Breast epithelium (tissue), 4 donors: Measurements from ENCODE around the gene ZNF263. TPM values are rescaled to one million over a fixed set of nuclear protein-coding genes. Genes with fewer than 3 reads are reported as not detected.

Experiments used
- DNase-seq, 2 donors: peaks; one replicate each; pipeline ENCODE4 v3.0.0-alpha.2; 2019; ENCODE audit warnings: low spot score in 2 of 2
- H3K27ac ChIP-seq, 2 donors: fragments of 200-600 bp; sonication (generic) in 1 of 2; one replicate each; pipeline ENCODE4 v1.5.1; 2016 to 2019; ENCODE audit warnings: mild to moderate bottlenecking in 1 of 2
- H3K27me3 ChIP-seq, 2 donors: fragments of 200-600 bp; sonication (generic) in 1 of 2; one replicate each; pipeline versions ENCODE4 v1.5.1 to v1.6.0; 2017 to 2019; ENCODE audit warnings: control low read depth in 1 of 2, mild to moderate bottlenecking in 1 of 2
- H3K36me3 ChIP-seq: fragments of 200-600 bp; one replicate; pipeline ENCODE4 v1.5.1; 2019
- H3K4me1 ChIP-seq, 2 donors: fragments of 200-600 bp; sonication (generic); one replicate each; pipeline ENCODE4 v1.5.1; 2016 to 2019; ENCODE audit warnings: control low read depth in 1 of 2
- H3K4me3 ChIP-seq, 3 donors: fragments of 200-600 bp; sonication (generic); 1 replicate in 2 of 3; 2 replicates in 1 of 3; pipeline ENCODE4 v1.5.1; 2016 to 2019; ENCODE audit warnings: mild to moderate bottlenecking in 3 of 3, moderate library complexity in 2 of 3
- H3K9me3 ChIP-seq, 2 donors: fragments of 200-600 bp; sonication (generic) in 1 of 2; one replicate each; pipeline ENCODE4 v1.5.1; 2016 to 2019; ENCODE audit warnings: control low read depth in 1 of 2
- POLR2A ChIP-seq: fragments of 450-650 bp; IDR thresholded peaks from one replicate; pipeline ENCODE4 v1.6.1; 2016; ENCODE audit warnings: antibody characterized with exemption, mild to moderate bottlenecking, moderate library complexity
- POLR2AphosphoS5 ChIP-seq, 3 donors: sonication (generic); formaldehyde crosslinking; IDR thresholded peaks; one replicate each; pipeline ENCODE4 v1.6.1; 2017; ENCODE audit warnings: antibody characterized with exemption in 3 of 3
- intact Hi-C: fragments of 100-400 bp; cut with DNase I; formaldehyde crosslinking; loops from one replicate; pipeline ENCODE4 v1.15.1; 2023; ENCODE audit warnings: low total_unique reads
- total RNA-seq, 3 donors: library from RNA; depleted of rRNA; stranded (reverse); fragments of >200 nt; gene quantifications; one replicate each; pipeline ENCODE4 v1.1.0, GENCODE V29; 2016
- TF ChIP-seq, protein P1 (sequence below), 3 donors: fragments of 450-650 bp; IDR thresholded peaks; one replicate each; pipeline ENCODE4 v1.5.1; 2016 to 2017; ENCODE audit warnings: antibody characterized with exemption in 3 of 3, mild to moderate bottlenecking in 3 of 3, moderate library complexity in 3 of 3

ZNF263 gene
- total RNA-seq, 3 donors from 2014 or later: 38.2 to 55.8 (median 47.9) TPM

DNA sequence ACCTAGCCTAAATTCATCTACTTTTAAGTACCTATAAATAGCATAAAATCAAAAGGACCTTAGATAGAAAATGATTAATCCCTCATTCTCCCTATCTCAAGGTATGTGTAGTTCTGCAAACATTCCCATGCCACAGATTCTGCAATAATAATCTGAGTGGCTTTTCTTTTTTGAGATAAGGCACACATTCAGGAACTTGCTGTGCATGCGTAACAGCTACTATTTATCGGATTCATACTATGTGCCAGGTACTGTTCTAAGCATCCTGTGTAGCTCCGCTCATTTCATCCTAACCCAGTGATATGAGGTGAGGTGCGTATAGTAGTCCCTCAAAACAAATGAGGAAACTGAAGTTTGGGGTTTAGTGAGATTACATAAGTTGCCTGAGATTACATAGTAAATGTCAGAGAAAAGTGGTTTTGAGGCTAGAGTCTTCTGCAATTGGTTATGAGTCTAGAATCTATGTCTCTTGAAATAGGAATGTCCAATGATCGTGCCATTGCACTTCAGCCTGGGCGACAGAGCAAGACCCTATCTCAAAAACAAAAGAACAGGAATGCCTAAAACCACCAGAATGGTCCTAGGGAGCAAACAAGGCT, 2.0 kb upstream of the ZNF263 start:
- Histone ChIP-seq H3K9me3 (peaks cover 15 to 19% of the 10 kb centered on the region in 2 donors), H3K27ac (no peak overlapping the region), H3K4me1 (peaks cover 0 to 8% of the 10 kb centered on the region in 2 donors), H3K4me3 (no peak overlapping the region), H3K36me3 (peaks cover 7% of the 10 kb centered on the region), H3K27me3 (no peaks in the 10 kb centered on the region)
- TF ChIP-seq POLR2A: no peak
- intact Hi-C loops: no loop called here
- DNase-seq: no peak

DNA sequence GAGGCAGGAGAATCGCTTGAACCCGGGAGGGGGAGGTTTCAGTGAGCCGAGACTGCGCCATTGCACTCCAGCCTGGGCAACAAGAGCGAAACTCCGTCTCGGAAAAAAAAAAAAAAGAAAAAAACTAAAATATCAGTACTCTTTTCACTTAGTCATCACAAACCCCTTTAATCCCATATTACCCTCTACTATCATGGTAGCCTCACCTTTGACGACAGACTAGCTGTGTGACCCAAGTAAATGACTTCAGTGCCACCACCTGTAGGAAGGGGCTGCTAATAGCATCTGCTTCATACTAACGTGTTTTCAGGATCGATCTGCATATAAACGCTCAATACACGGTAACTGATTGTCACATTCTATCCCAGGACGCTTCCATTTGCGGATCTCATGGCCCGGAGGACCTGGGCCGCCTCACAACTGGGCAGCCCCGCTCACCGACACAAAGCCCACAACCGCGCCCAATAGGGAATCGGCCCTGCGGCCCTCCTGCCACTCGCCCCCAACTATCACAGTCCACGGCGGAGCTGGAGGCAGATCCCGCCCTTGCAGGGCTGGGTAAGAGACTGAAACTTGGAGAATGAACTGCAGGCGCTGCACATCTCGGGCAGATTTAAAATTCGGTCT, 1.1 kb upstream of the ZNF263 start:
- peaks cover 24% of the 10 kb centered on the region in 2 donors for H3K9me3 ChIP-seq
- H3K27me3 ChIP-seq: no peaks in the 10 kb centered on the region
- H3K4me3 ChIP-seq: peak overlapping the region; percentile 73 to 98 (median 95)
- intact Hi-C loops: no loop called here
- no peak for TF ChIP-seq POLR2AphosphoS5 (IDR thresholded peaks at IDR 0.05)
- TF ChIP-seq, protein P1, sequence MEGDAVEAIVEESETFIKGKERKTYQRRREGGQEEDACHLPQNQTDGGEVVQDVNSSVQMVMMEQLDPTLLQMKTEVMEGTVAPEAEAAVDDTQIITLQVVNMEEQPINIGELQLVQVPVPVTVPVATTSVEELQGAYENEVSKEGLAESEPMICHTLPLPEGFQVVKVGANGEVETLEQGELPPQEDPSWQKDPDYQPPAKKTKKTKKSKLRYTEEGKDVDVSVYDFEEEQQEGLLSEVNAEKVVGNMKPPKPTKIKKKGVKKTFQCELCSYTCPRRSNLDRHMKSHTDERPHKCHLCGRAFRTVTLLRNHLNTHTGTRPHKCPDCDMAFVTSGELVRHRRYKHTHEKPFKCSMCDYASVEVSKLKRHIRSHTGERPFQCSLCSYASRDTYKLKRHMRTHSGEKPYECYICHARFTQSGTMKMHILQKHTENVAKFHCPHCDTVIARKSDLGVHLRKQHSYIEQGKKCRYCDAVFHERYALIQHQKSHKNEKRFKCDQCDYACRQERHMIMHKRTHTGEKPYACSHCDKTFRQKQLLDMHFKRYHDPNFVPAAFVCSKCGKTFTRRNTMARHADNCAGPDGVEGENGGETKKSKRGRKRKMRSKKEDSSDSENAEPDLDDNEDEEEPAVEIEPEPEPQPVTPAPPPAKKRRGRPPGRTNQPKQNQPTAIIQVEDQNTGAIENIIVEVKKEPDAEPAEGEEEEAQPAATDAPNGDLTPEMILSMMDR (IDR thresholded peaks at IDR 0.05): no peak
- peaks cover 0 to 8% of the 10 kb centered on the region in 2 donors for H3K4me1 ChIP-seq
- no peak for DNase-seq
- H3K27ac ChIP-seq: peak overlapping the region; percentile 100
- H3K36me3 ChIP-seq: peaks cover 14% of the 10 kb centered on the region

DNA sequence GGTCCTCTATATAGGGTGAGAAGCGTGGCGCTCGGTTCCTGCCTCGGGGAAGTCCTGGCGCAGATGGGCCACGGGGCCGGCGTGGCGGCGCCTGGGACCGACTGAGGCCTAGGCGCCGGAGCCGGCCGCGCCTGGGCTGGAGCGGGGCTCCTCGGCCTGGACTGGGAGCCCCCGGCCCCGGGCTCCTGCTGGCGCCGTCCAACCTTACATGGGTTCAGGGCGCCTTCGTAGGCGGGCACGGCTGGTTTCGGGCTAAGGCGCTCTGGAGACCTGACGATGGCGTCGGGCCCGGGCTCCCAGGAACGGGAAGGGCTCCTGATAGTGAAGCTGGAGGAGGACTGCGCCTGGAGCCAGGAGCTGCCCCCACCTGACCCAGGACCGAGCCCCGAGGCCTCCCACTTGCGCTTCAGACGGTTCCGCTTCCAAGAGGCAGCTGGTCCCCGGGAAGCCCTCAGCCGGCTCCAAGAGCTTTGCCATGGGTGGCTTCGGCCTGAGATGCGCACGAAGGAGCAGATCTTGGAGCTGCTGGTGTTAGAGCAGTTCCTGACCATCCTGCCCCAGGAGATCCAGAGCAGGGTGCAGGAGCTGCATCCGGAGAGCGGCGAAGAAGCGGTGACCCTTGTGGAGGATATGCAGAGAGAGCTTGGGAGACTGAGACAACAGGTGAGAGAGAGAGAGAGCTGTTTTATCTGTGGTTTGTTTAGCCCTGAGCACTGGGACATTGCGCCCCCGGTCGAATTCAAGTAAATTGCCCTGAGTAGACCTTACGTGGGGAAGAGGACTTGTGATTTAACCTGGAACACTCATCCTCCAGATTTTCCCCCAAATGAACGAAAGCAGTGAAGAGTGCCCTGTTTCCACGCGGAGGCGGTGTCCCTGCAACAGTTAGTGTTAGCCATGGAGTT, 504 bp downstream of the ZNF263 start:
- no peaks in the 10 kb centered on the region for H3K27me3 ChIP-seq
- peak overlapping the region; percentile 73 to 98 (median 95) for H3K4me3 ChIP-seq
- peak overlapping the region; percentile 100 for H3K27ac ChIP-seq
- TF ChIP-seq POLR2AphosphoS5 (IDR thresholded peaks at IDR 0.05) (no peak), POLR2A (no peak)
- TF ChIP-seq, protein P1 (IDR thresholded peaks at IDR 0.05): no peak
- H3K36me3 ChIP-seq: peaks cover 21% of the 10 kb centered on the region
- H3K4me1 ChIP-seq: peaks cover 0 to 8% of the 10 kb centered on the region in 2 donors
- DNase-seq: no peak
- intact Hi-C loops: no loop called here
- peaks cover 38 to 40% of the 10 kb centered on the region in 2 donors for H3K9me3 ChIP-seq

DNA sequence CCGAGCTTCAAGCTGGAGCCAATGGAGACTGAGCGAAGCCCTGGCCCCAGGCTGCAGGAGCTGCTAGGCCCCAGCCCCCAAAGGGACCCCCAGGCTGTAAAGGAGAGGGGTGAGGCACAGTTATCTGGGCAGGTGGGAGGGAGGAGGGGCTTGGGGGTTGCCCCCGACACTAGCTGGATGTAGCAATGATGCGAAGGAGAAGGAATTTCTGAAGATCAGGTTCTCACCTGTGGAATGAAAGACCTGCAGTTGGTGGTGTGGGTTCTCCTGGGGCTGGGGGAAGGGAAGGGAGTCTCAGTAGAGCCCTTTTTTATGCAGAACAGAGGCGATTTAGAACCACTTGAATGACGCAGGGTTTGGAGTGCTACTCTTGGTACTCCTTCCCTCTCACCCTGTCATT, 1.8 kb downstream of the ZNF263 start:
- Histone ChIP-seq H3K9me3 (peaks cover 52 to 53% of the 10 kb centered on the region in 2 donors), H3K27me3 (no peaks in the 10 kb centered on the region), H3K36me3 (peaks cover 34% of the 10 kb centered on the region), H3K27ac (no peak overlapping the region), H3K4me1 (peaks cover 0 to 8% of the 10 kb centered on the region in 2 donors), H3K4me3 (peak overlapping the region in 2 of 3 donors; percentile 73 to 98)
- intact Hi-C loops: no loop called here
- DNase-seq: no peak
- TF ChIP-seq POLR2AphosphoS5 (IDR thresholded peaks at IDR 0.05) (no peak), POLR2A (no peak)
- TF ChIP-seq, protein P1 (IDR thresholded peaks at IDR 0.05): no peak

DNA sequence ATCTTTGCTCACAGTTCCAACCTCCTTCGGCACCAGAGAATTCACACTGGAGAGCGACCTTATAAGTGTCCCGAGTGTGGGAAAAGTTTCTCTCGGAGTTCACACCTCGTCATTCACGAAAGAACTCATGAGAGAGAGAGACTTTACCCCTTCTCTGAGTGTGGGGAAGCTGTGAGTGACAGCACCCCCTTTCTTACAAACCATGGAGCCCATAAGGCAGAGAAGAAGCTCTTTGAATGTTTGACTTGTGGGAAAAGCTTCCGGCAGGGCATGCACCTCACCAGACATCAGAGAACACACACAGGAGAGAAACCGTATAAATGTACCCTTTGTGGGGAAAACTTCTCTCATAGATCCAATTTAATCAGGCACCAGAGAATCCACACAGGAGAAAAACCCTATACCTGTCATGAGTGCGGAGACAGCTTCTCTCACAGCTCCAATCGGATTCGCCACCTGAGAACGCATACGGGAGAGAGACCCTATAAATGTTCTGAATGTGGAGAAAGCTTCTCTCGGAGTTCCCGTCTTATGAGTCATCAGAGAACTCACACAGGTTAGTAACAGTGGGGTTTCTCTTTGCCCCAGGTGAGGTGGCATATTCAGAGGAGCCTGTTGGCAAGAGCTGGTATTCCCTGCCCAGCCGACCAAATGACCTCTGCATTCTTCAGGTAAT, 6.8 kb downstream of the ZNF263 start:
- TF ChIP-seq, protein P1 (IDR thresholded peaks at IDR 0.05): no peak
- TF ChIP-seq POLR2A (no peak), POLR2AphosphoS5 (IDR thresholded peaks at IDR 0.05) (no peak)
- H3K36me3 ChIP-seq: peaks cover 60% of the 10 kb centered on the region
- H3K27ac ChIP-seq: no peak overlapping the region
- no peaks in the 10 kb centered on the region for H3K27me3 ChIP-seq
- intact Hi-C loops: no loop called here
- H3K9me3 ChIP-seq: peaks cover 95 to 100% of the 10 kb centered on the region in 2 donors
- DNase-seq: no peak
- peak overlapping the region in 1 of 3 donors; percentile 12 for H3K4me3 ChIP-seq
- peaks cover 0 to 2% of the 10 kb centered on the region in 2 donors for H3K4me1 ChIP-seq
